Peyer's patch (tissue), 4 donors: ENCODE measurements around the gene XPR1.

Experiments used
- POLR2A ChIP-seq, 2 donors: fragments of 450-650 bp; IDR thresholded peaks; one replicate each; pipeline ENCODE4 v1.5.1; 2017; ENCODE audit warnings: antibody characterized with exemption in 2 of 2, mild to moderate bottlenecking in 2 of 2, moderate library complexity in 2 of 2
- TF ChIP-seq, protein P1 (sequence below), 6 experiments: fragments of 450-650 bp in 4 of 6; fragments of 200-600 bp in 2 of 6; sonication (generic) in 1 of 6; IDR thresholded peaks; one replicate each; pipeline ENCODE4 v1.5.1; 2017 to 2019; ENCODE audit warnings: antibody characterized with exemption in 6 of 6, mild to moderate bottlenecking in 3 of 6, moderate library complexity in 1 of 6

DNA sequence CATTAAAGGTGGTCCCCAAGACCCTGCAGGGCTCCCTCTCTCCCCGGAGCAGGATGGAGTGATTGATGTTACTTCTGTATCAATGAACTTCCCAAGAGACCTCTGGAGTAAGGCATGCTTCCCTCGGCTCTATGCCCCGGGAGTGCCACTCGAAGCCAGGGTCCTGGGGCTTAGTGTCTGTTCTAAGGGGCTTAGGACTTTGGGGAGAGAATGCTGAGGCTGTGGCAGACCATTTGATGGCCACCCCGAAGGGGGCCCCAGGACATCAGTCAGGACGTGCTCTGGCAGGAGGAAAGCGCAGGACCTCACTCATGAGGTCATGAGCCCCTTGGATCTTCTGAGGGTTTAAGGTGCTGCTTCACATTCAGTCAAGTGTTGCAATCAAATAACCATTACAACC is 288.4 kb downstream of the XPR1 start:
- TF ChIP-seq, protein P1, sequence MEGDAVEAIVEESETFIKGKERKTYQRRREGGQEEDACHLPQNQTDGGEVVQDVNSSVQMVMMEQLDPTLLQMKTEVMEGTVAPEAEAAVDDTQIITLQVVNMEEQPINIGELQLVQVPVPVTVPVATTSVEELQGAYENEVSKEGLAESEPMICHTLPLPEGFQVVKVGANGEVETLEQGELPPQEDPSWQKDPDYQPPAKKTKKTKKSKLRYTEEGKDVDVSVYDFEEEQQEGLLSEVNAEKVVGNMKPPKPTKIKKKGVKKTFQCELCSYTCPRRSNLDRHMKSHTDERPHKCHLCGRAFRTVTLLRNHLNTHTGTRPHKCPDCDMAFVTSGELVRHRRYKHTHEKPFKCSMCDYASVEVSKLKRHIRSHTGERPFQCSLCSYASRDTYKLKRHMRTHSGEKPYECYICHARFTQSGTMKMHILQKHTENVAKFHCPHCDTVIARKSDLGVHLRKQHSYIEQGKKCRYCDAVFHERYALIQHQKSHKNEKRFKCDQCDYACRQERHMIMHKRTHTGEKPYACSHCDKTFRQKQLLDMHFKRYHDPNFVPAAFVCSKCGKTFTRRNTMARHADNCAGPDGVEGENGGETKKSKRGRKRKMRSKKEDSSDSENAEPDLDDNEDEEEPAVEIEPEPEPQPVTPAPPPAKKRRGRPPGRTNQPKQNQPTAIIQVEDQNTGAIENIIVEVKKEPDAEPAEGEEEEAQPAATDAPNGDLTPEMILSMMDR (IDR thresholded peaks at IDR 0.05) = no peak
- TF ChIP-seq POLR2A (IDR thresholded peaks at IDR 0.05) = no peak
